Activated CD4-positive, alpha-beta T cell treated with anti-CD3 and anti-CD28 coated beads, Interleukin-2, amount 50 U/mL, for 16 hours (primary cell): ENCODE results near the gene HIP1.

ENCODE experiments used
- DNase-seq: peaks from one replicate; pipeline ENCODE4 v3.0.0-alpha.2; 2020

Gene HIP1

DNA sequence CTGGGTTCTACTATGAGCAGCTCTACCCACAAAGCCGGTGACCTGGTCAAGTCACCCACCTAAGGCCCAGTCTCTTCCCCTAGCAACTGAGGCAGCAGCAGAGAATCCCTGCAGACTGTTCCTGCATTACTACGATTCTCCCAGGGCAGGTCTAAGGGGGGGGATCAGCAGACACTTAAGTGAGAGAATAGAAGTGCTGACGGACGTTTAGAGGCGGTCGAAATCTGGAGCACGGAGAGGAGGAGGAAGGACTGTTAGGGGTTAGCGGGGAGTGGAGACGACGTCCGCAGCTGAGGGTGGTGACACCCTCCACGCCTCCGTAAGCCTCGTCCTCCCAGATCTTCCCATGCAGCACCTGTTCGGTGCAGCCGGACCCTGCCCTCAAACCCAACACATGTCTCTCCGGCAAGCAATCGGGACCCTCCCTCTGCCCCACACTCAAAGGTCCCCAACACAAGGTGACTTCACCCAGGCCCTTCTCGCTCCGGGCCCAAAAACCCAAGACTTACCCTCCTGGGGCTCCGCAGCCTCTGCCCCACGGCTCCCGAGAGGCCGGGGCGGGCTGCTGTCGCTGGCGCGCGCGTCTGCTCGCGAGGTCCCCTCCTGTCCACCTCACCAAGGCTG, 253.3 kb downstream of the HIP1 start:
- DNase-seq: peak; percentile 6
